ENCODE data around the gene MYRF. TPM values are rescaled to one million over a fixed set of nuclear protein-coding genes. Genes with fewer than 3 reads are reported as not detected.

MYRF gene
- polyA plus RNA-seq, 1 experiment = 2.7 TPM

DNA sequence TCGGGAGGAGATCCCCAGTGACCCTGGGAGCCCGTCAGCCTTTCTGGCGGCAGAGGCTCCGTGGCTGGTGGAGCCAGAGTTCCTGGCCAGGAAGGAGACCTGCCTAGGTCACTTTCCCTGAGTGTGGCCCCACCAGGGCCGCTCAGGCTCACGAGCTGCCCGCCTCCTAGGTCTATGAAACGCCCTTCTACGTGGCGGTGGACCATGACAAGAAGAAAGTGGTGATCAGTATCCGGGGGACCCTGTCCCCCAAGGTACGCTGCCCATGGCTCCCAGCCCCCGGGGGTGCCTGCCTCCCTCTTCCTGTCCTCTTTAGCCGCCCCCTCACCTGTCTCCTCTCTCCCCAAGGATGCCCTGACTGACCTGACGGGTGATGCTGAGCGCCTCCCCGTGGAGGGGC is 17.0 kb upstream of the MYRF start:
- no peak for DNase-seq (ENCODE audit: low read depth, low spot score)
- Histone ChIP-seq H3K27me3 (ENCODE audit: control insufficient read depth, insufficient read depth, low read length) (no peaks in the 10 kb centered on the region), H3K4me3 (ENCODE audit: low read depth, low read length) (no peak overlapping the region), H3K9me3 (ENCODE audit: control insufficient read depth, insufficient read depth, low read length) (no peaks in the 10 kb centered on the region), H3K27ac (ENCODE audit: low read depth, low read length) (no peak overlapping the region)
- ChIA-PET CTCF (no interaction called here), POLR2A (no interaction called here)
- no peak for TF ChIP-seq CTCF (IDR thresholded peaks at IDR 0.05; ENCODE audit: low read depth, low read length)

DNA sequence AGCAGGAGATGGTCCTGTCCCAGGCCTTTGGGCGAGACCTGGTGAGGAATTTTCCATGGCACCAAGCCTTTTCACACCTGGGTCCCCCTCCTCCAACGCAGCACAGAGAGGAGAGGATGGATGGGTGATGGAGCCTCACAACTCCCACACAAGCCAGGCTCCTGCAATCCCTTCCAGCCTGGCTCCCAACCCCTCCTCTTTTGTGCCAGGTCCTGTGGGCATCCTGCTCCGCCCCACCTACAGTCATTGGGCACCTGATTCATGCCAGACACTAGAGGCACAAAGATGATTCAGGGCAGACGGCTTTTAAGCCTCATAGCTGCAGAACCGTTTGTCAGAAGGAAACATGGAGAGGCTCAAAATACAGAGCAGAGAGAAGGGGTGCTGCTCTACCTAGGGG is 16.1 kb upstream of the MYRF start:
- ChIA-PET CTCF (interaction anchor here (1.0 to 2.1 kb wide), 2 partner anchors 10 to 11 kb away, joined by 3 to 9 read pairs; no protein-coding TSS in a partner anchor), POLR2A (no interaction called here)
- no peak for TF ChIP-seq CTCF (IDR thresholded peaks at IDR 0.05; ENCODE audit: low read depth, low read length)
- H3K27ac ChIP-seq (ENCODE audit: low read depth, low read length) = no peak overlapping the region
- no peaks in the 10 kb centered on the region for H3K9me3 ChIP-seq (ENCODE audit: control insufficient read depth, insufficient read depth, low read length)
- H3K27me3 ChIP-seq (ENCODE audit: control insufficient read depth, insufficient read depth, low read length) = no peaks in the 10 kb centered on the region
- DNase-seq (ENCODE audit: low read depth, low spot score) = no peak
- H3K4me3 ChIP-seq (ENCODE audit: low read depth, low read length) = no peak overlapping the region

DNA sequence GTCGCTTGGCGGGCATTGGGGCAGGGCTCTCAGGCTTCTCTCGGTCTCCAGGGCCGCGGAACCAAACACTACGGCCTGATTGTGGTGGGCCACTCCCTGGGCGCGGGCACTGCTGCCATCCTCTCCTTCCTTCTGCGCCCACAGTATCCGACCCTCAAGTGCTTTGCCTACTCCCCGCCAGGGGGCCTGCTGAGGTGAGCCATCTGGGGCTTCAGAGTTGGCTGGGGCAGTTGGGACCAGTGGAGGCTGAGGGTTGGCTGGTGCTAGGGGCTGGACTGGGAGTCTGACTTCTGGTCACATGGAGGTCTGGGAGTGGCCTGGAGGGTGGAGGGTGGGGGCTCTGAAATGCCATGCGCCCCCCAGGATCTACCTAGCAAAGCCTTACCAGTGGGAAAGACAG is 15.3 kb upstream of the MYRF start:
- ChIA-PET POLR2A (no interaction called here), CTCF (interaction anchor here (2.1 kb wide), 1 partner anchor 10 kb away, joined by 9 read pairs; no protein-coding TSS in a partner anchor)
- no peaks in the 10 kb centered on the region for H3K9me3 ChIP-seq (ENCODE audit: control insufficient read depth, insufficient read depth, low read length)
- DNase-seq (ENCODE audit: low read depth, low spot score) = no peak
- no peaks in the 10 kb centered on the region for H3K27me3 ChIP-seq (ENCODE audit: control insufficient read depth, insufficient read depth, low read length)
- H3K4me3 ChIP-seq (ENCODE audit: low read depth, low read length) = no peak overlapping the region
- H3K27ac ChIP-seq (ENCODE audit: low read depth, low read length) = no peak overlapping the region
- no peak for TF ChIP-seq CTCF (IDR thresholded peaks at IDR 0.05; ENCODE audit: low read depth, low read length)

GRCh38 chr11:61737636-61738386 is 14.6 kb upstream of the MYRF start:
- no peak for DNase-seq (ENCODE audit: low read depth, low spot score)
- TF ChIP-seq CTCF (IDR thresholded peaks at IDR 0.05; ENCODE audit: low read depth, low read length) = no peak
- POLR2A ChIA-PET = no interaction called here

DNA sequence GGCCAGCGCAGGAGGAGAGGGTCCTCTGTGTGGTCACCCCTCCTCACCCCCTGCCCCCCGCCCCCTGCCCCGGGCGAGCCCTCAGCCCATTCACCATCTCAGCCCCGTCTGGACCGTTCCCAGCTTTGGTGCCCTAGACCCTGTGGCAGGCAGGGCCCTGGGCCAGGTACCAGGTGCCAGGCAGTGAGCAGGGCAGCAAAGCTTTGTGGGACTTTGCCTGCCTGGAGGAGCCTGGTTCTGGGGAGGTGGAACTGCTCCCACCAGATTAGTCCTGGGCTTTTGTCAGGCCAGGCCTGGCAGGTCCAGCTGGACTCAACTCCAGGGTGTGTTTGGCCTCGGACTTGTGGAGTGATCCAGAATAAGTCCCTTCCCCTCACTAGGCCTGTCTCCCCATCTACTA is 13.7 kb upstream of the MYRF start:
- ChIA-PET CTCF (no interaction called here), POLR2A (no interaction called here)
- TF ChIP-seq CTCF (IDR thresholded peaks at IDR 0.05; ENCODE audit: low read depth, low read length) = no peak
- H3K27ac ChIP-seq (ENCODE audit: low read depth, low read length) = no peak overlapping the region
- H3K4me3 ChIP-seq (ENCODE audit: low read depth, low read length) = no peak overlapping the region
- no peaks in the 10 kb centered on the region; the same call in 1 of the 2 replicates for H3K9me3 ChIP-seq (ENCODE audit: control insufficient read depth, insufficient read depth, low read length)
- H3K27me3 ChIP-seq (ENCODE audit: control insufficient read depth, insufficient read depth, low read length) = no peaks in the 10 kb centered on the region
- DNase-seq (ENCODE audit: low read depth, low spot score) = no peak

More at GRCh38 chr11:61737636-61738386, 14.6 kb upstream of the MYRF start:
- no peaks in the 10 kb centered on the region for H3K9me3 ChIP-seq (ENCODE audit: control insufficient read depth, insufficient read depth, low read length)
- CTCF ChIA-PET = interaction anchor here (2.1 kb wide), 1 partner anchor 9 kb away, joined by 9 read pairs; no protein-coding TSS in a partner anchor
- no peak overlapping the region for H3K27ac ChIP-seq (ENCODE audit: low read depth, low read length)
- no peaks in the 10 kb centered on the region for H3K27me3 ChIP-seq (ENCODE audit: control insufficient read depth, insufficient read depth, low read length)
- H3K4me3 ChIP-seq (ENCODE audit: low read depth, low read length) = no peak overlapping the region

Data from AG04450 (cell line).